Parathyroid adenoma (tissue), 2 donors: Measurements from ENCODE around the gene PYM1.

Experiments used
- H2AFZ ChIP-seq: fragments of 300-600 bp; sonication (generic); one replicate; pipeline ENCODE4 v1.7.0; 2017; ENCODE audit warnings: antibody characterized with exemption, mild to moderate bottlenecking
- H3K27ac ChIP-seq: fragments of 300-600 bp; sonication (generic); one replicate; pipeline ENCODE4 v1.7.0; 2017
- H3K27me3 ChIP-seq: fragments of 300-600 bp; sonication (generic); one replicate; pipeline ENCODE4 v1.7.0; 2017; ENCODE audit warnings: low read length; ENCODE audit not compliant: control insufficient read depth, insufficient read depth
- H3K36me3 ChIP-seq: fragments of 300-600 bp; sonication (generic); one replicate; pipeline ENCODE4 v1.7.0; 2017; ENCODE audit warnings: low read length; ENCODE audit not compliant: control insufficient read depth, insufficient read depth
- H3K4me1 ChIP-seq: fragments of 300-600 bp; sonication (generic); one replicate; pipeline ENCODE4 v1.7.0; 2017; ENCODE audit warnings: control low read depth
- H3K4me2 ChIP-seq: fragments of 300-600 bp; sonication (generic); one replicate; pipeline ENCODE4 v1.7.0; 2017; ENCODE audit warnings: low read length
- H3K4me3 ChIP-seq: fragments of 300-600 bp; sonication (generic); one replicate; pipeline ENCODE4 v1.7.0; 2017; ENCODE audit warnings: low read depth, low read length
- H3K79me2 ChIP-seq: fragments of 300-600 bp; sonication (generic); one replicate; pipeline ENCODE4 v1.7.0; 2017; ENCODE audit warnings: control low read depth
- H3K9ac ChIP-seq: fragments of 300-600 bp; sonication (generic); one replicate; pipeline ENCODE4 v1.7.0; 2017; ENCODE audit warnings: mild to moderate bottlenecking
- H3K9me3 ChIP-seq: fragments of 300-600 bp; sonication (generic); one replicate; pipeline ENCODE4 v1.7.0; 2017; ENCODE audit warnings: low read length; ENCODE audit not compliant: control insufficient read depth
- TF ChIP-seq, protein P1 (sequence below): fragments of 300-600 bp; sonication (generic); IDR thresholded peaks from one replicate; pipeline ENCODE4 v1.7.0; 2017; ENCODE audit warnings: antibody characterized with exemption, mild to moderate bottlenecking
- donor health status: primary hyperparathyroidism.

PYM1 gene

DNA sequence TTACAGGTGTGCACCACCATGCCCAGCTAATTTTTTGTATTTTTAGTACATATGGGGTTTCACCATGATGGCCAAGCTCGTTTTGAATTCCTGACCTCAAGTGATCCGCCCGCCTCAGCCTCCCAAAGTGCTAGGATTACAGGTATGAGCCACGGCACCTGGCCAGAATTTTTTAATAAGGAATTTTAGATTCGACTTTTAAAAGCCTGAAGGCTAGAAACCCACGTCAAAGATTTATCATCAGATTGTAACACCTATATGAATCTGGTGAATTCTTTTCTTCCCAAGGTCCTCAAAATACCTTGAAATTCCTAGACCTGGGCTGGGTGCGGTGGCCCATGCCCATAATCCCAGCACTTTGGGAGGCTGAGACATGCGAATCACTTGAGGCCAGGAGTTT, 66.3 kb downstream of the PYM1 start:
- Histone ChIP-seq H3K4me3 (no peak overlapping the region), H3K9ac (no peak overlapping the region), H3K36me3 (no peaks in the 10 kb centered on the region), H3K79me2 (no peaks in the 10 kb centered on the region), H3K27ac (no peak overlapping the region), H3K27me3 (no peaks in the 10 kb centered on the region), H3K4me2 (no peak overlapping the region), H3K9me3 (no peaks in the 10 kb centered on the region), H2AFZ (no peak overlapping the region), H3K4me1 (no peaks in the 10 kb centered on the region)
- TF ChIP-seq, protein P1, sequence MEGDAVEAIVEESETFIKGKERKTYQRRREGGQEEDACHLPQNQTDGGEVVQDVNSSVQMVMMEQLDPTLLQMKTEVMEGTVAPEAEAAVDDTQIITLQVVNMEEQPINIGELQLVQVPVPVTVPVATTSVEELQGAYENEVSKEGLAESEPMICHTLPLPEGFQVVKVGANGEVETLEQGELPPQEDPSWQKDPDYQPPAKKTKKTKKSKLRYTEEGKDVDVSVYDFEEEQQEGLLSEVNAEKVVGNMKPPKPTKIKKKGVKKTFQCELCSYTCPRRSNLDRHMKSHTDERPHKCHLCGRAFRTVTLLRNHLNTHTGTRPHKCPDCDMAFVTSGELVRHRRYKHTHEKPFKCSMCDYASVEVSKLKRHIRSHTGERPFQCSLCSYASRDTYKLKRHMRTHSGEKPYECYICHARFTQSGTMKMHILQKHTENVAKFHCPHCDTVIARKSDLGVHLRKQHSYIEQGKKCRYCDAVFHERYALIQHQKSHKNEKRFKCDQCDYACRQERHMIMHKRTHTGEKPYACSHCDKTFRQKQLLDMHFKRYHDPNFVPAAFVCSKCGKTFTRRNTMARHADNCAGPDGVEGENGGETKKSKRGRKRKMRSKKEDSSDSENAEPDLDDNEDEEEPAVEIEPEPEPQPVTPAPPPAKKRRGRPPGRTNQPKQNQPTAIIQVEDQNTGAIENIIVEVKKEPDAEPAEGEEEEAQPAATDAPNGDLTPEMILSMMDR = no peak

DNA sequence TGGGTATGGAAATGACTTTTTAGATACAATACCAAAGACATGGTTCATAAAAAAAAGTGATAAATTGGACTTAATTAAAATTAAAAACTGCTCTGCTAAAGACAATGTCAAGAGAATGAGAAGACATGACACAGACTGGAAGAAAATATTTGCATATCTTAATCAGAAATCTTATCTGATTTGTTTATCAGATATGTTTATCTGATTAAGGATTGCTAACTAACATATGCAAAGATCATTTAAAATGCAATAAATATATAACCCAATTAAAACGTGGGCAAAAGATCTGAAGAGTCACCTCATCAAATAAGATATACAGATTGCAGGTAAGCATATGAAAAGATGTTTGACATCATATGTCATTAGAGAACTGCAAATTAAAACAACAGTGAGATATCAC, 75.0 kb downstream of the PYM1 start:
- TF ChIP-seq, protein P1 = no peak
- no peaks in the 10 kb centered on the region for H3K27me3 ChIP-seq
- H3K4me3 ChIP-seq = no peak overlapping the region
- no peaks in the 10 kb centered on the region for H3K79me2 ChIP-seq
- H3K36me3 ChIP-seq = no peaks in the 10 kb centered on the region
- no peak overlapping the region for H3K9ac ChIP-seq
- no peak overlapping the region for H3K27ac ChIP-seq
- H3K4me1 ChIP-seq = no peaks in the 10 kb centered on the region
- H3K9me3 ChIP-seq = no peaks in the 10 kb centered on the region
- H2AFZ ChIP-seq = no peak overlapping the region
- H3K4me2 ChIP-seq = no peak overlapping the region
